AG08395 (cell line): ENCODE measurements around the gene HIGD1C.
A peak's percentile ranks its signal among the peaks of the same experiment; 100 is the strongest.
"Not testable (repeated sequence)": the region's sequence is repeated elsewhere in the genome, so short reads cannot be mapped to it uniquely, and the experiment has no call there.

Experiments
- DNase-seq: peaks from one replicate; pipeline ENCODE4 v3.0.0; 2012; ENCODE audit warnings: mixed read lengths, low spot score

Gene HIGD1C

DNA sequence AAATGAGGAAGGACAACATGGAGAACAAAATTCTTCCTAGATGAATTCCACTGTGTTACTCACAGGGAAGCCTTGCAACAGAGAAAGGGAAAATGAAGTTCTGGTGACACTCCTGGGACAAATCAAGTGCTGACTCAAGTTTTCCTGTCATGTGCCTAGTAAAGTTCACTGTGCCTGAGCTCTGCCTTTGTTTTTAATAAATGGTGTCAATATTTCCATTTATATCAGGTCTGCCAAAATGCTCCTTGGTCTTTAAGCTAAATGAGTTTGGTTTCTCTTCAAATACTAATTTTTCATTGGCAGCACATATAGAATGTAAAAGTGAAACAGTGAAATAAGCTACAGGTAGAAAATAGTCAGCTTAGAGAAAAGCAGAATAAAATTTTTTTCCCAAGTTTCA, 33.0 kb downstream of the HIGD1C start:
- peak; percentile 82 for DNase-seq

DNA sequence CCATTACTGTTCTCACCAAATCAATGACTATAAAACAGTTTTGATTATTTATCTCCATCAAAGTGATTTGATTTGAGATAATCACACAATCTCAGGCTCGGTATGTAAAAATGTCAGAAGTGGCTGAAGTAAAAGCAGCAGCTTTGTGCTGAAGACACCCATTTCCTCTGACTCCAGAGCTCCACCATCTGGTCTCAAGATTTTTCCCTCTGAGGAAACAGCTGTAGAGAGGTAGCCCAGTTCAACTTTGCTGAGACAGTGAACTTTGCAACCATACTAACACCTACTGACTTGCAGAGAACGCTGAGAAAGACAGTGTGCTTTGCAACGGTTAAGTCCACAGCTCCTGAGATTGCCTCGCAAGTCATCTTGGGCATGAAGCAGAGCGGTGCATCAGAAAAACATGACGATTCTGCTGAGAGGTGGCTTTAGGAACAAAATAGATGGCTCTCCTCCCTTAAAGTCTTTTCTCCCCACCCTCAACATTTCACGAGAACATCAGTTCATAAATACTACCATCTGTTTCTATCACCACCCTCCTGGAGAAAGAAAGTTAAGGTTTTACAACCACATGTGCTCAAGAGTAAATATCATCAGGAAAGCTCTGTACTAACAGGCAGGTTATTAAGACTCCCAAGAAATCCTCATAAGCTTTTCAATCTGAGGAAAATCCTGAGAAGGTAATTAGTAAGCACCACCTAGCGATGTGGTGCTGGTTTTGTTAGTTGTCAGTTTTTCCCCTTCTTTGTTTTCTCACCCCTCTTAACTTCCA, 34.8 kb downstream of the HIGD1C start:
- DNase-seq: peak; percentile 61

DNA sequence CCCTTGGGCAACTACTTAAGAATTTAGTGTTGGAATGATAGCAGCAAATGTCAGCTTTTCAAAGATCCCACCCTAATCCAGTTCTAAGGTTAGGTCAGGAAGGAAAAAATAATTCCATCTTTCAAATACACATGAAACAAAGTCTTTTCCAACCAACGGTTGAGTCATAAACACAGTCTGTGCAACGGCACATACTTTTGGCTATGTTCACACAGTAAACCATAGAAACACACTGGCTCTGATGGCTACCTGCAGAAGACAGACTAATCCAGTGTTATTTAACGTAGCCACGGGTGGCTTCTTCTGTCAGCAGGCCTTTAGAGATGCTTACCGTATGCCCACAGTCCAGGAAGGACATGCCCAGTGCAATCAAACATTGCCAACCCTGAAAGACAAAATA, 35.7 kb downstream of the HIGD1C start:
- peak; percentile 45 for DNase-seq

DNA sequence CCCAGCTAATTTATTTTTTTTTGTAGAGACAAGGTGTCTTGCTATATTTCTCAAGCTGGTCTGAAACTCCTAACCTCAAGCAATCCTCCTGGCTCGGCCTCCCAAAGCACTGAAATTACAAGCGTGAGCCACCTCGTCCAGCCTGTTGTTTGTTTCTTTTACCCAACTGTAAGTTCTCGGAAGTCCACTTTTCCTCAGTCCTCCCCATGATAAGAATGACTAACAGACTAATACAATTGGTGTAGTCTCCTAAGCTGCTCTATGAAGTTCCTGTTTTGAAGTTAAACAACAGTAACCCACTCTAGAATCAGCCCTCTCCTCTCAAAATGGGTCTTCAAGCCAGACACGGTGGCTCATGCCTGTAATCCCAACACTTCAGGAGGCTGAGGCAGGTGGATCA, 36.5 kb downstream of the HIGD1C start:
- no peak for DNase-seq

DNA sequence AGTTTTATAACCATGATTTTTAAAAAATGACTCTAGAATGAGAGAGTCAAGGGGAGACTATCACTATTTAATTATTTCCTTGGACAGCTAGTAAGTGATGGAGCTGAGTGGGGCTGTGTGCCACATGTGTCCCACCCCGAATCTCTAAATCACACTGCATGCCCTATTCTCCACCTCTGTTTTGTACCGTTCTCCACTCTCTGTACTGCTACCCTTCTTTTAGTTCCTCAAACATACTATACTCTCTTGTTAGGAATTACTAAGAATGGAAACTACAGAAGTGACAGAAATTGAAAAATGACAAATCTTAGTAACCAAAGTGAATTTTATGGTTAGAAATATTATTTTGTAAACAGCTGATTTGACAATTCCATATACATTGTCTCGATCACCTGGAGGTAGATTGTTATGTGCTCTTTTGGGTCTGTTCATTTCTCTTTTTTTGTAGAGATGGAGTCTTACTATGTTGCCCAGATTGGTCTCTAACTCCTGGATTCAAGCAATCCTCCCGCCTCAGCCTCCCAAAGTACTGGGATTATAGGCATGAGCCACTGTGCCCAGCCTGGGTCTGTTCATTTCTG, 37.9 kb downstream of the HIGD1C start:
- DNase-seq: no peak

DNA sequence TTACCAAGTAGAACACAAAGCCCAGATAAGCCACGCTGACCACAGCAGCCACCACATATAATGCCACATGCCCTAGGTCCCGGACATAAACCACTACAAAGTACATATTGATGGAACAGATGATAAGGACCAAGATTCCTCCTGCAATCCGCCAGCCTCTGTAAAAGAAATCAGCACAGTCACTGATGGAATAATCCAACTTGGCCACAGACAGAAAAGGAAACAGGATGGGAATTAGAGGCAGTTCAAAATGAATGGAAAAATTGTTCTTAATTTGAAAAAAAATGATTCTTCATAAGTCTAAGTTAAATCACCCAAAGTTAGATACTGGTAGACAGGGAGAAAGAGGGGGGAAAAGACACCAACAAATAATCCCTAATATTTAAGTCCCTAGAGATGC, 38.4 kb downstream of the HIGD1C start:
- DNase-seq: no peak

DNA sequence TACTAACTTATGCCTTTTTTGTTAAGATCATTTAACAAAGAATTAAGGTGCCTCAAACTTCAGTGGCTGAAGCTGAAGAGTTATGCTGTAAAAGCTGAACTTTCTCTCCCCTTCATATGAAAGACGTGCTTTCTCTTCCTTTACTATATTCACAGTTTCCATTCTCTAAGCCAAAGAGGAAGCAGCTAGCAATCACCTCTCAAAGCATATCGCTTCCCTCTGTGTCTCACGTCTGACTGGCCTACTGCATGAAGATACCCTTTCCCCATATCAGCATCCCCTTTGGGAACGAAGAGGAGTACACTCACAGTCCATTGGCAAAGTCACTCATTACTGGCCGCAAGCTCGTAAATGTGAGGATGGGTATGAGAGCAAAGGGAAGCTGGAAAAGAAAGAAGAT, 38.9 kb downstream of the HIGD1C start:
- DNase-seq: no peak

DNA sequence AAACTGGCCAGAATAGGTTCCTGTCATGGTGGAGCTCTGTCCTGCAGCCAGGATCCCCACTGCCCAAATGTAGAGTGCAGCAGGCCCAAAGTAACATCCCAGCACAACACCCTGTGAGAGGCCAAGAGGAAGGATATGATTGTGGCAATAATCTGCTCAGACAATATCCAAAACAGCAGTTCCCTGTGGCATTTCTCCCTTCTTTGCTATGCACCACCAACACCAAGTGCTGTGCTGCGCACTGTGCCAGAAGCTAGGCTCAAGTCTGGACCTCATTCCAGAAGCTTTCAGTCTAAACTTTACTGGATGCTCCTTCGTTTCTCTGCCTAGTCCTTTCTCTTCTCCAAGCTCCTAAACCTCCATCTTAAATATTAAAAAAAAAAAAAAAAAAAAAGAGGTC, 40.5 kb downstream of the HIGD1C start:
- DNase-seq: no peak

DNA sequence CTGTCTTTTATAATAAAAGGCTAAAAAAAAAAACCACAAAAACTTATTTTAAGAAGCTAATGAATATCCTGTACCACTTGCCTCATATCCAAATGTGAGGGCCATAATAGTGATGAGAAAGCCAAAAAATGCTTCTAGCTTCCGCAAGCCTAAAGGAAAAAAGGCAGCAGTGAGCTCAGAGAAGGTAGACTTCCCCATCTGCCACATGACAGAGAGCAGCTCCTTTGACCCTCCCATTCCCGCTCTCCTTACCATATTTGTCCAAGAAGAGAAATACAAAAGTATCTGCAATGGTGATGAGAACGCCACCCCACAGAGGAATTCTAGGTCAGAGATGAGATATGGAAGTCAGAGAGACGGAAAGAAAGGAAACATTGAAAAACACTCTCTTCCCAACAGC, 46.7 kb downstream of the HIGD1C start:
- DNase-seq: no peak

DNA sequence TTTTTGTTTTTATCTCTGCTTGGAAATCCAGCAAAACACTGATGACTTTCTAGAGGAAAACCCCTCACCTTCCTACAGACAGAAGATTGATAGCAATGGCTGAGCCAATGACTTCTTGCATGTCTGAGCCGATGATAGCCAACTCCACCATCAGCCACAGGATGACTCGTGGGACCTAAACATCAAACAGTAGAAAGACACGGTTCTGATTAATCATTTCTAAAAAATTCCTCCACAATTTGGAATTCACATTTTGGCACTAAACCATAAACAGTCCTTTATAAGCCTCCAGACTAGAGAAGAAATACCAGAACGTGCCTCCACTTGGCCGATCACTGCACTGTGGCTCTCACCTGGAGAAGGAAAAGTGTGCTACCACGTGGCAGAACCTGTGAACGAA, 47.9 kb downstream of the HIGD1C start:
- peak; percentile 76 for DNase-seq

DNA sequence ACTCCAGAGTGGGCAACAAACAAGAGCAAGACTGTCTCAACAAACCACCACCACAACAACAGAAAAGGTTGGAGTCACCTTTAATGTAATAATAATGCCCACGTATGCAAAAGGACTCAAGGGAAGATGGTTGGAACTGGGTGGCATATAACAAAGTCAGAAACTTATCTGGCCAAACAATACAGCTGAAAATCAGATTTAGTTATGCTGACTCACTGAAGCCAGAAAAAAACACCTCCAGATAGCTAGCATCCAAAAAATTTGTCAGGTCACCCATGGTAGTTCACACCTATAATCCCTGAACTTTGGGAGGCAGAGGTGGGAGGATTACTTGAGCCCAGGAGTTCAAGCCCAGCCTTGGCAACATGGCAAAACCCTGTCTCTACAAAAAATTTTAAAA, 49.5 kb downstream of the HIGD1C start:
- no peak for DNase-seq

DNA sequence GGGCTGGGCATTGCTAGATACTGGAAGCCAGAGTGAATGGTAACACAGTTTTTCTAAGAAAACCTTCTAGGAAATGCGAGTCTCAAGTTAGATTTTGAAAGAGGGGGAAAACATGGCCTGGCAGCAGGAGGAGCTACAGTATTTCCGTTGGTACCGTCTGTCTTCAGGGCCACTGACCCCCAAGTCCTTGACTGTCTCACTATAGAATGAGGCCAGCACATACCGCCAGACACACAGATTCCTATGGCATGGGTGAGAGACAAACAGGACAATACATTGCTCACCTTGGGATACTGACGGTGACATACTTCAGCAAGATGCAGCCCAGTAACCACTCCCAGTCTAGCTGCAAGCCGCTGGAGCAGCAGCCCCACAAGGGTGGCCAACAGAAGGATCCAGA, 52.2 kb downstream of the HIGD1C start:
- no peak for DNase-seq

DNA sequence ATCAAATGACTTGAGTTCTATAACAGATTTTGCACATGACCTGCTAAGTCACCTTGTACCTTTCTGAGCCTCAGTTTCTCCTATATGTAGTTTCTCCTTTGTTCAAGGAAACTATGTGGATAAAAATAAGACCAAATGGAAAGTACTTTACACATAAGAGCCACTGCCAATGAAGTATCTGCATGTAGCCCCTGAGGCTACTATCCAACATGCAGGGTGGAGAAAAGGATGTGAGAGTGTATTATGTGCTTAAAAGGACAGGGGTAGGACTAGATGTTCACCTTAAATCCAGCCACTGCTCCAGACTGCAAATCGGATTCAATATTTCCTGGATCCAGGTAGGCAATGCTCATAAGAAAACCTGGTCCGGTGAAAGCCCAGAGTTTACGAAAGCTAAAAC, 52.7 kb downstream of the HIGD1C start:
- DNase-seq: no peak

DNA sequence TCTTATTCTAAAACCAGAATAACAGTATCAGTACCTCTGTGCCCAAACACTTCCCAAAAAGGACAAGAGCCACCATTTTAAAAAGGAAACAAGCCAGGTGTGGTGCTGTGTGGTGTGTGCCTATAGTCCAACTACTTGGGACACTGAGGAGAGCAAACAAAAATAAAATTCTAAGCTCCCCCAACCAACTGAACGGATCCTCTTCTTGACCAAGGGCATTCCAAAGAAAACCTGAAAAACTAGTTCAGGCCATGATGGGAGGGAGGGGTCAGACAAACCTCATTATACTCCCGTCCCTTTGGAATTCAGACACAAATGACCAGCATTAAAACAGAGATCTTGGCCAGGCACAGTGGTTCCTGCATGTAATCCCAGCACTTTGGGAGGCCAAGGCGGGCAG, 53.3 kb downstream of the HIGD1C start:
- no peak for DNase-seq

DNA sequence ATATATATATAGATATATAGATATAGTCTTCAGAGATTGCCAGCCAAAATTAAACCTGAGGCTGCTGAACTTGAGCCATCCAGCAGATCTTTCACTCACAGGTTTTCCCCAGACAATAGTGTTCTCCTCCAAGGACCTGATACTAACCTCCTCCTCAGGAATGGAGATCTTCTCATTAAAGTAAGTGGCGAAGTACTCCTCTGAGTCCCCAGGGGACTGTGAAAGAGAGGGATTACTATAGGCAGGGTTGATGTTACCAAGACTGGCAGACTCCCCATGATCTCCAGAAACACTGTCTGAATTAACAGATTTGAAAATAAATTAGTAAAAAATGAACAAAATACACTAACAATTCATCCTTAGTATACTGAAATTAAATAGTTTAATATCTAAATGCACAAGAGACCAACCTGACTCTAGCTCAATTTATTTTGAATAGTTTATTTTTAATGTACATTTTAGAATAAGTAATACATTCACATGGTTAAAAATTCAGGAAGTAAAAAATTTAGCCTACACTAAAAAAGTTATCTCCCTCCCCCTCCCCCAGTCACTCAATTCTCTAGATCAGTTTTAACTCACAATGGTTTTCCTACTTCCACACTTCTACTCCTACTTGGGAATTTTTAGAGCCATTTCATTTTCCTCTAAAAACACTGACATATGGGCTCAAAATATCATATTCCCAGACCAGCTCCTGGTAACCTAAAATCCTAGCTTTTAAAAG, 56.1 kb downstream of the HIGD1C start:
- DNase-seq: no peak

DNA sequence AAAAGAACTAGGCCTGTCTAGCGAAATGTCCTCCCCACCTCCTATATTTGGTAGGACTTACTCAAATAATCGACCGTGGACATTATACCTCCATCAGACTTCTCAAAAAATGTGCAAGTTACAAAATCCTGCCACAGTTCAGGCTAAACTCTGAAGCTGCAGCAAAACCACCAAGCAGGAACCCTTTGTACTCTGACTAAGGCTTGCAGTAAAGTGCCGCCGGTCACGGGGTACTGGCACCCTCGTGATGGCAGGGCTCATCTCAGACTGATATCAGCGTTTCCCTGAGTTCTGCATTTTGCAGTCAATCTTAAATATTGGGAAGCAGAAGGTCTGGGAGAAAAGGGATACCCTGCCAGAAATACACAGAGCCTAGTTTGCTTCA, 56.7 kb downstream of the HIGD1C start:
- no peak for DNase-seq

DNA sequence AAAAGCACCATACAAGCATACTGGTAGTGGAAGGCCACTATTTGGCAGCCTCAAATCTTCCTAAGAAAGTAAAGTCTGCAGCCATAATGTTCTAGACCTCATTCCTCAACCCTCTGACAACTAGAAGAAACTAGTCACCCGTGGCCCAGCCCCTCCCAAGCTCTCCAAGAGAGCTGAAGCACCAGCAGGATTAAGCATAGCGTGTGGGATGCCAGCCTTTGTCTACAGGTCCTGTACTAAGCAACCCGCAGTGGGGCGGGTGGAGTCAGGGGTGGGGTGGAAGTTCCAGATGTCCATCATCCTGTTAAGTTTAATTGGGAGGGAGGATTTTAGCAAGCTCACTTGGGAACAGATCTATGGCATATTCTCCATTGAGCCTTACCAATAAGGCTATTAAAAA, 59.6 kb downstream of the HIGD1C start:
- DNase-seq: no peak

DNA sequence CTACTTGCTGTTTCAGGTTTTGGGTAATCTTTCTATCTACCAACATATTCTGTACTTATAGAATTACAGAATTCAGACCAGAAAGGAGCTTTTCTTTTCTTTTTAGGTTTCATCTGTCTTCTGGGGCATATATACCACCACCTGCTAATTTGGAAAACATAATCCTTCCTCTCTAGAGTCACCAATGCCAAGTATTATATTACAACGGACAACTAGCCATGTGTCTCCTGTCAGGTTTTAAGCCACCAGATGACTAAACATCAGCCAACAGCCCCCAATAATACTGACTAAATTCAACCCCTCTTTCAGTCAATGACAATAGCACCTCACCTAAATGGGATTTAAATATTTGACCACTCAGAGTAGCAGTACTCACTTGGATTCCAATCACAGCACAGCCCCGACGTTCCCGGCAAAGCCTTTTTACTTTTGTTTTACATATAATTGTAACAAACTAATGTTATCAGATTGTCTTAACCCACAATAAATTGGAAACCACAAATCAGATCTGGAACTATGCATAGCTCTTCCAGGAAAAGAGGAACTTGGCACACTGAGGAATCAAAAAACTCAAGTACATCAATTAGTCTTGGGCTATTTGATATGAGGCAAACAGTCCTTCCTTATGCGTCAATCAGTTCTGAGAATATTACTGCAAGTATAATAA, 60.4 kb downstream of the HIGD1C start:
- no peak for DNase-seq

DNA sequence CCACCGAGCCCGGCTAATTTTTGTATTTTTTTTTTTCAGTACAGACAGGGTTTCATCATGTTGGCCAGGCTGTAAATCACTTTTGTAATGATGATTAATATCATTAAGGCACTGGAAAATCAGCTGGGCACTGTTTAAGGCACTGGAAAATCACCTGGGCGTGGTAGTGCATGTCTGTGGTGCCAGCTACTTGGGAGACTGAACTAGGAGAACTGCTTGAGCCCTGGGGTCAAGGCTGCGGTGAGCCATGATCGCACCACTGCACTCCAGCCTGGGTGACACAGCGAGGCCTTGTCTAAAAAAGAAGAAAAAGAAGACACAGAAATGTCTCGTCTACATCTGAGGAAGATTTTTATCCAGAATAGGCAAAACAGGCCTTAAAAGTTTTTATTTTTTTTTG, 61.1 kb downstream of the HIGD1C start:
- DNase-seq: no peak

DNA sequence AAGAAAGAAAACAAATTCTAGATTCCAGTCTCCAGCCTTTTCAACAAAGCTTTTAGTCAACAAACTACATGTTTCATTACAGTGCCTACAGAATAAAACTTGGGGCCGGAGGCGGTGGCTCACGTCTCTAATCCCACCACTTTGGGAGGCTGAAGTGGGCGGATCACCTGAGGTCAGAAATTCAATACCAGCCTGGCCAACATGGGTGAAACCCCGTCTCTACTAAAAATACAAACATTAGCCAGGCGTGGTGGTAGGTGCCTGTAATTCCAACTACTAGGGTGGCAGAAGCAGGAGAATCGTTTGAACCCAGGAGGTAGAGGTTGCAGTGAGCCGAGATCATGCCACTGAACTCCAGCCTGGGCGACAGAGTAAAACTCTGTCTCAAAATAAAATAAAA, 62.1 kb downstream of the HIGD1C start:
- not testable (repeated sequence) for DNase-seq

DNA sequence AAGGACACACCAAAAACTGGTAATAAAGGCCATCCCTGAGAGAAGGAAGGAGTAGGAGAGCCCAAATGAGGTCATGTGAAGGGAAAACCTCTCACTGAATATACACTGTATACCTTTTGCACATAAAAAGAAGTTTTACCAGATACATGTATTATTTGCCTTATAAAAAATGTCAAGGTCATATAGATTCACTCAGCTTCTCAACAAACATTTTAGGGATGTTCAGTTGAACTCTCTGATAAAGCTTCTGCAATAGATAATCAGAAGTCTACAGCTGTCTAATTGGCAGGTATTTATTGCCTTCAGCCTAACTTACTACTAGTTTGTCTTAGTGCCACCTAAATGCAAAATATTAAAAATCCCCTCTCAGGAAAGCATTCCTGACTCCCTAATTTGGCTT, 65.1 kb downstream of the HIGD1C start:
- DNase-seq: no peak

DNA sequence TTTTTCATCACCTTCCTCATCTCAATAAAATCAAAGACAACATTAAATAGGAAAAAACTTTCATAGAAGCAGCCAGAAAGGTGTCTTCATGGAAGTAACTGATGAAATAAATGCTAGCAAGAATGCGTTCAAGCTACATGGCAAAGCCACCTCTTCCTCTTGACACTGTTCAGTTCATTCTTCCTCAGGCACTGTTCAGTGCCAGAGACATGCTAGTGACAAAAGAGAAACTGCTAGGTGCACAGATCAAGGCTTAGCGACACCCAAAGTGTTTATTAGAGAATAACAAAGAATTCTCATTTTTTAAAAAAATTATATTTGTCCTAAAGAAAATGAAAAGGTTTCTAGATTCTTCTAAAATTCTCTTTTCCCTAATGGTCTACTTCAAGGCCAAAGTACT, 66.6 kb downstream of the HIGD1C start:
- no peak for DNase-seq

DNA sequence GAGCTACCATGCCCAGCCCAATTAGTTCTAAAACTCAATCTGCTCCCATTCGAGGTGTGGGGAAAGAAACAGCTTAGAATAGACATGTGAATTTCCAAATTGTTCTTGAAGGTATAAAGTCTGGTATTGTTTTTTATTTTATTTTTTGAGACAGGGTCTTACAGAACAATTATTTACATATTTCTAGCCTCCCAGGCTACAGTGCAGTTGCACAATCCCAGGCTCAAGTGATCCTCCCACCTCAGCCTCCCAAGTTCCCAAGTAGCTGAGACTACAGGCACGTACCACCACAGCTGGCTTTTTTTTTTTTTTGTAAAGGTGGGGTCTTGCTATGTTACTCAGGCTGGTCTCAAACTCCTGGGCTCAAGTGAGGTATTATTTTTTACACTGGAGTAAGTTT, 67.6 kb downstream of the HIGD1C start:
- DNase-seq: no peak
